Testis (tissue), 2 donors: Measurements from ENCODE around the gene ATP11A.

Experiments
- CTCF ChIP-seq, 3 experiments: fragments of 450-650 bp in 2 of 3; fragments of 200-600 bp in 1 of 3; sonication (generic) in 1 of 3; IDR thresholded peaks; one replicate each; pipeline ENCODE4 v1.5.1; 2016 to 2019; ENCODE audit warnings: antibody characterized with exemption in 3 of 3, mild to moderate bottlenecking in 2 of 3, moderate library complexity in 1 of 3
- POLR2A ChIP-seq: fragments of 450-650 bp; IDR thresholded peaks from one replicate; pipeline ENCODE4 v1.6.1; 2017; ENCODE audit warnings: antibody characterized with exemption, mild to moderate bottlenecking, moderate library complexity

GRCh38 chr13:112907871-112908331 lies 218.1 kb downstream of the ATP11A start:
- no peak for TF ChIP-seq CTCF (IDR thresholded peaks at IDR 0.05)
- TF ChIP-seq POLR2A, result no peak
